HFF-Myc (cell line): Measurements from ENCODE around the gene PLEKHG5.
"Not testable (repeated sequence)": the region's sequence is repeated elsewhere in the genome, so short reads cannot be mapped to it uniquely, and the experiment has no call there.

Experiments
- DNase-seq: peaks from one replicate; pipeline ENCODE4 v3.0.0-alpha.2; 2011; ENCODE audit warnings: low read depth; ENCODE audit errors: extremely low read depth
- H3K4me3 ChIP-seq: replicated peaks from 2 replicates; pipeline ENCODE4 v1.5.1; 2011; ENCODE audit warnings: low read depth, mild to moderate bottlenecking, control low read depth, low read length
- CTCF ChIP-seq: IDR thresholded peaks from 2 replicates; pipeline ENCODE4 v1.5.1; 2012; ENCODE audit warnings: mild to moderate bottlenecking, low read depth, low read length, control low read depth; ENCODE audit errors: missing control alignments

The PLEKHG5 gene

GRCh38 chr1:6450005-6450450 lies 41.4 kb downstream of the PLEKHG5 start:
- TF ChIP-seq CTCF, result no peak
- no peak for DNase-seq
- H3K4me3 ChIP-seq, result no peak overlapping the region

- no peak for TF ChIP-seq CTCF
- DNase-seq, result no peak
- H3K4me3 ChIP-seq, result no peak overlapping the region
These were observed 42.5 kb downstream of the PLEKHG5 start for GRCh38 chr1:6448749-6449631.

GRCh38 chr1:6447818-6448748 lies 43.4 kb downstream of the PLEKHG5 start:
- TF ChIP-seq CTCF, result no peak
- DNase-seq, result no peak

GRCh38 chr1:6447016-6447817 lies 44.2 kb downstream of the PLEKHG5 start:
- TF ChIP-seq CTCF, result no peak

More at GRCh38 chr1:6447818-6448748, 43.4 kb downstream of the PLEKHG5 start:
- no peak overlapping the region for H3K4me3 ChIP-seq

GRCh38 chr1:6446665-6447015 lies 44.8 kb downstream of the PLEKHG5 start:
- DNase-seq, result no peak
- H3K4me3 ChIP-seq, result no peak overlapping the region
- no peak for TF ChIP-seq CTCF

More at GRCh38 chr1:6447016-6447817, 44.2 kb downstream of the PLEKHG5 start:
- no peak for DNase-seq
- no peak overlapping the region for H3K4me3 ChIP-seq

- not testable (repeated sequence) for DNase-seq, H3K4me3 ChIP-seq
These were observed 45.5 kb downstream of the PLEKHG5 start for GRCh38 chr1:6445929-6446328.
